NT2/D1 (cell line): ENCODE data around the gene PKNOX2.

Experiments used
- DNase-seq: peaks from one replicate; pipeline ENCODE4 v3.0.0-alpha.2; 2011; ENCODE audit warnings: low read depth, low spot score
- H3K27me3 ChIP-seq: 2 replicates; pipeline ENCODE4 v1.6.0; 2011; ENCODE audit warnings: mild to moderate bottlenecking; ENCODE audit not compliant: insufficient read length, insufficient read depth
- H3K36me3 ChIP-seq: 2 replicates; pipeline ENCODE4 v1.6.1; 2011; ENCODE audit warnings: mild to moderate bottlenecking, low read length, mixed read lengths; ENCODE audit not compliant: insufficient read depth, insufficient read length
- H3K4me1 ChIP-seq: 2 replicates; pipeline ENCODE4 v1.5.1; 2011; ENCODE audit not compliant: insufficient read depth, insufficient read length
- H3K4me3 ChIP-seq: 2 replicates; pipeline ENCODE4 v1.5.1; 2011; ENCODE audit warnings: low read depth; ENCODE audit not compliant: insufficient read length
- H3K9ac ChIP-seq: 2 replicates; pipeline ENCODE4 v1.6.0; 2011; ENCODE audit warnings: low read depth; ENCODE audit not compliant: insufficient read length
- H3K9me3 ChIP-seq: 2 replicates; pipeline ENCODE4 v1.5.1; 2011; ENCODE audit warnings: mild to moderate bottlenecking, low read length; ENCODE audit not compliant: insufficient read depth
- SUZ12 ChIP-seq: IDR thresholded peaks from 2 replicates; pipeline ENCODE4 v1.6.1; 2011; ENCODE audit not compliant: insufficient read length, insufficient read depth; ENCODE audit errors: extremely low read depth
- YY1 ChIP-seq: IDR thresholded peaks from 2 replicates; pipeline ENCODE4 v1.6.1; 2011; ENCODE audit not compliant: insufficient read length, insufficient read depth
- ZNF274 ChIP-seq: IDR thresholded peaks from 2 replicates; pipeline ENCODE4 v1.6.1; 2011; ENCODE audit warnings: mild to moderate bottlenecking, low read depth, low read length

The PKNOX2 gene

GRCh38 chr11:125463590-125464269 lies 299.2 kb downstream of the PKNOX2 start:
- no peaks in the 10 kb centered on the region for H3K9me3 ChIP-seq
- no peaks in the 10 kb centered on the region for H3K27me3 ChIP-seq
- H3K36me3 ChIP-seq = no peaks in the 10 kb centered on the region
- no peak for TF ChIP-seq YY1
- TF ChIP-seq ZNF274 = no peak
- no peak for TF ChIP-seq SUZ12
- no peak for DNase-seq
- H3K4me3 ChIP-seq = no peak overlapping the region
- no peaks in the 10 kb centered on the region for H3K4me1 ChIP-seq
- H3K9ac ChIP-seq = no peak overlapping the region

DNA sequence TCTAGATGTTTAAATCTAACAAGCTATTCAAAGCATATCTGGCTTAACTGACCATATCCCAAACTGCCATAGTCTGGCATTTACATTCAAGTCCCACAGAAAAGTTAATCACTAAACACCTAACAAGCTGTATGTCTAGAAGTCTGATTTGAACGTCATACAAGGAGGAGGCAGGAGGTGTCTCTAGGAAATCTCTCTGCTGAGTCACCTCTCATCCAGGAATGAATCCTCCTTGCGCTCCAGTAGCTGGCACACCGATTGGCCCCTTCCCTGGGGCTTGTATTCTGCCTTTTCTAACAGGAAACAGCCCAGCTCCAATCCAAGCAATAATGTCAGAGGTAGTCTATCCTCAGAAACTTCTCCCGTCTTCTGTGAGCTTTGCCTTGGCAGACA lies 299.7 kb downstream of the PKNOX2 start:
- Histone ChIP-seq H3K9ac (no peak overlapping the region), H3K4me1 (no peaks in the 10 kb centered on the region), H3K27me3 (no peaks in the 10 kb centered on the region), H3K36me3 (no peaks in the 10 kb centered on the region), H3K4me3 (no peak overlapping the region), H3K9me3 (no peaks in the 10 kb centered on the region)
- no peak for TF ChIP-seq SUZ12
- no peak for TF ChIP-seq ZNF274
- TF ChIP-seq YY1 = no peak
- DNase-seq = no peak

GRCh38 chr11:125464666-125465065 lies 300.1 kb downstream of the PKNOX2 start:
- H3K27me3 ChIP-seq = no peaks in the 10 kb centered on the region
- no peak overlapping the region for H3K9ac ChIP-seq
- H3K4me3 ChIP-seq = no peak overlapping the region
- no peaks in the 10 kb centered on the region for H3K9me3 ChIP-seq
- DNase-seq = no peak
- no peaks in the 10 kb centered on the region for H3K4me1 ChIP-seq
- TF ChIP-seq SUZ12 = no peak
- TF ChIP-seq ZNF274 = no peak
- TF ChIP-seq YY1 = no peak
- H3K36me3 ChIP-seq = no peaks in the 10 kb centered on the region

DNA sequence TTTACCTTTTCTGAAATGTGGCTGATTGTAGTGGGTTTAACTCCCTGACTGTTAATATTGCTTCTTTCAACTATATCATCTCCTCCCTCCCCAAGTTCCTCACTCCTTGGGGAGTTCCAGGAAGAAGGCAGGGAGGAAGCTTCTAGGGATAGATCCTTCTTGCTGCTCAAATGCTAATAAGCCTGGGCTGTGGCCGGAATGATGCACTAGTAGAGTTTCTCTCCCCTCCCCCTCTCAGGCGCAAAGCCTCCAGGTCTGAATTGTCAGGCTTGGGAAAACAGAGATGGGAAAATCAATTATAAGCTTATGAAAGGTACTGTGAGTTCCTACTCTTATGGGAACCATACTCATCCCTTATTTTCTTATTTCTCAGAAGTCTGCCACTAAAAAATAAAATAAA lies 300.7 kb downstream of the PKNOX2 start:
- TF ChIP-seq SUZ12 = no peak
- no peak for TF ChIP-seq YY1
- TF ChIP-seq ZNF274 = no peak
- Histone ChIP-seq H3K4me1 (no peaks in the 10 kb centered on the region), H3K9ac (no peak overlapping the region), H3K4me3 (no peak overlapping the region), H3K27me3 (no peaks in the 10 kb centered on the region), H3K36me3 (no peaks in the 10 kb centered on the region), H3K9me3 (no peaks in the 10 kb centered on the region)
- no peak for DNase-seq

- Histone ChIP-seq H3K27me3 (no peaks in the 10 kb centered on the region), H3K9ac (no peak overlapping the region), H3K4me1 (no peaks in the 10 kb centered on the region), H3K36me3 (no peaks in the 10 kb centered on the region), H3K4me3 (no peak overlapping the region), H3K9me3 (no peaks in the 10 kb centered on the region)
- TF ChIP-seq SUZ12 (no peak), YY1 (no peak), ZNF274 (no peak)
- DNase-seq = no peak
These were observed 301.1 kb downstream of the PKNOX2 start for GRCh38 chr11:125465701-125466100.

DNA sequence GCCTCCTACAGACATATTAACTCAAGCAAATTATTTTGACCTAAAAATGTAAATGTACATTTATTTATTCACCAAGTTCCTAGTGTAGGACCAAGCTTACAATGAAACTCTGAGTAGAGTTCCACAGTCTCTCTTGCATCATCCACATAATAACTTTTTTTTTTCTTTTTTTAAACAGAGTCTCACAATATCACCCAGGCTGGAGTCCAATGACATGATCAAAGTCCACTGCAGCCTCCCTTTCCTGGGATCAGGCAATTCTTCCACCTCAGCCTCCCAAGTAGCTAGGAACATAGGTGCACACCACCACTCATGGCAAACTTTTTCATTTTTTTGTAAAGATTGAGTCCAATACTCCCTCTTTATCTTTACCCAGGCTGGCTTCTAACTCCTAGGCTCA lies 303.5 kb downstream of the PKNOX2 start:
- Histone ChIP-seq H3K9ac (no peak overlapping the region), H3K9me3 (no peaks in the 10 kb centered on the region), H3K36me3 (no peaks in the 10 kb centered on the region), H3K27me3 (no peaks in the 10 kb centered on the region), H3K4me3 (no peak overlapping the region), H3K4me1 (no peaks in the 10 kb centered on the region)
- no peak for DNase-seq
- TF ChIP-seq ZNF274 (no peak), YY1 (no peak), SUZ12 (no peak)

GRCh38 chr11:125468852-125469251 lies 304.3 kb downstream of the PKNOX2 start:
- Histone ChIP-seq H3K4me3 (no peak overlapping the region), H3K36me3 (no peaks in the 10 kb centered on the region), H3K9me3 (no peaks in the 10 kb centered on the region), H3K27me3 (no peaks in the 10 kb centered on the region), H3K9ac (no peak overlapping the region), H3K4me1 (no peaks in the 10 kb centered on the region)
- no peak for TF ChIP-seq SUZ12
- TF ChIP-seq YY1 = no peak
- no peak for TF ChIP-seq ZNF274
- DNase-seq = no peak

GRCh38 chr11:125470355-125470754 lies 305.8 kb downstream of the PKNOX2 start:
- Histone ChIP-seq H3K27me3 (no peaks in the 10 kb centered on the region), H3K4me3 (no peak overlapping the region), H3K9me3 (no peaks in the 10 kb centered on the region), H3K36me3 (no peaks in the 10 kb centered on the region), H3K4me1 (no peaks in the 10 kb centered on the region), H3K9ac (no peak overlapping the region)
- DNase-seq = no peak
- TF ChIP-seq YY1 (no peak), SUZ12 (no peak), ZNF274 (no peak)
